Astrocyte of the spinal cord (primary cell): Measurements from ENCODE around the gene SCD.
"Not testable (repeated sequence)": the region's sequence is repeated elsewhere in the genome, so short reads cannot be mapped to it uniquely, and the experiment has no call there.

Experiments
- DNase-seq: peaks from one replicate; pipeline ENCODE4 v3.0.0; 2011; ENCODE audit warnings: low read depth, low spot score
- H3K4me3 ChIP-seq: 2 replicates; pipeline ENCODE4 v1.5.1; 2011; ENCODE audit warnings: low read depth, mild to moderate bottlenecking, low read length, moderate library complexity
- CTCF ChIP-seq: IDR thresholded peaks from 2 replicates; pipeline ENCODE4 v1.5.1; 2012; ENCODE audit warnings: low read depth, mild to moderate bottlenecking, low read length, inconsistent platforms
- in situ Hi-C: cut with HindIII; loops from 2 replicates; pipeline ENCODE4 v1.10.0; 2017; ENCODE audit warnings: low sequenced_read_pairs

Gene SCD

GRCh38 chr10:100346765-100347567, at the start of gene SCD:
Gene SCD (plus strand): TSS chr10:100347233. CDS start chr10:100347505, 272 bp downstream.
- in situ Hi-C loops: loop anchor here (25.0 kb wide), 1 partner anchor 190 kb away; the partner anchor contains the start of genes HIF1AN and NDUFB8
- peak within 1 kb of the TSS; percentile 93 for H3K4me3 ChIP-seq
- TF ChIP-seq CTCF: no peak
- DNase-seq: peak; percentile 95

GRCh38 chr10:100297242-100297641, 49.8 kb upstream of the SCD start:
- H3K4me3 ChIP-seq: no peak overlapping the region
- in situ Hi-C loops: no loop called here
- no peak for TF ChIP-seq CTCF
- DNase-seq: no peak

- DNase-seq, in situ Hi-C loops: not testable (repeated sequence)
These were observed 45.9 kb upstream of the SCD start for GRCh38 chr10:100301123-100301522.

GRCh38 chr10:100303724-100304319, 43.2 kb upstream of the SCD start:
- peak; percentile 76 for TF ChIP-seq CTCF
- DNase-seq: peak; percentile 35
- no peak overlapping the region for H3K4me3 ChIP-seq
- in situ Hi-C loops: no loop called here

More at GRCh38 chr10:100301123-100301522, 45.9 kb upstream of the SCD start:
- H3K4me3 ChIP-seq: not testable (repeated sequence)

- no peak for TF ChIP-seq CTCF
- no peak overlapping the region for H3K4me3 ChIP-seq
- no peak for DNase-seq
- in situ Hi-C loops: no loop called here
These were observed 42.6 kb upstream of the SCD start for GRCh38 chr10:100304414-100304813.

GRCh38 chr10:100306861-100307260, 40.2 kb upstream of the SCD start:
- no peak for DNase-seq
- no peak overlapping the region for H3K4me3 ChIP-seq
- no peak for TF ChIP-seq CTCF
- in situ Hi-C loops: no loop called here

- no peak for DNase-seq
- TF ChIP-seq CTCF: no peak
- H3K4me3 ChIP-seq: no peak overlapping the region
- in situ Hi-C loops: no loop called here
These were observed 39.3 kb upstream of the SCD start for GRCh38 chr10:100307684-100308083.
